ENCODE results near the gene SMO. TPM values are rescaled to one million over a fixed set of nuclear protein-coding genes. Genes with fewer than 3 reads are reported as not detected.
A peak's percentile ranks its signal among the peaks of the same experiment; 100 is the strongest.

The SMO gene
- polyA plus RNA-seq, 3 donors: 0.07 TPM; not detected in 2

DNA sequence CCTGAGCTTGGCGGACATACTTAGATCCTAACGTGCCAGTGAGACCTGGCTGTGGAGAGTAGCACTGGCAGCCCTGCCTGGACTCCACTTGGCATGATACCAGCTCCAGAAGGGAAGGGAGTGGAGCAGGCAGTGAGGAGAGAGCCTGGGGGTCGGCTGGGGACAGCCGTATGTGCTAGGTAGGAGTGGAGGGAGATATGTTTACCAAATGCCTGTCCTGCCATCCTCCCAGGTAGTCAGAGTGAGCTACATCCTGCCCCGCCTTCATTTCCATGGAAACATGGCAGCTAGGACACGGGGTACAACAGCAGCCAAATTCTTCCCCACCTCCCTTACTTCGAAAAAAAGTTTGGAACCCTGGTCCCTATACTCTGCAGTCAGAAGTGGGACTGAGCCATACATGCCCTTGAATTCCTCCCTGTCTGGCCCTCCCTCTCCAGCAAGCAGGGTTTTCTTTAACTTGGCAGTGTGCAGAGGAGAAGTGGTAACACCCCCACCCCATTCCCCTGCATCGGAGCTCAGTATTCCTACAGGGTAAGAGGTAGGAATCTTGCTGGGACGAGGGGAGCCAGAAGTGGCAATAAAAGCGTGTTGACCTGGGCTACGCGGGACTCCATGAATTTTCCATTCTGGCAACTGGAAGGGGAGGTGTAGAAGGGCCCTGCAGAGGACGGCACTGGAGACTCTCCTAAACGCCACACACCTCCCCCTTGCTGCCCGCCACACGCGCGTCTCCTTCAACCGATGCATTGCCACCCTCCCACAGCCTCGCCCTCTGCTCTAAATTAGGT lies 20.0 kb upstream of the SMO start:
- TF ChIP-seq, protein P1, sequence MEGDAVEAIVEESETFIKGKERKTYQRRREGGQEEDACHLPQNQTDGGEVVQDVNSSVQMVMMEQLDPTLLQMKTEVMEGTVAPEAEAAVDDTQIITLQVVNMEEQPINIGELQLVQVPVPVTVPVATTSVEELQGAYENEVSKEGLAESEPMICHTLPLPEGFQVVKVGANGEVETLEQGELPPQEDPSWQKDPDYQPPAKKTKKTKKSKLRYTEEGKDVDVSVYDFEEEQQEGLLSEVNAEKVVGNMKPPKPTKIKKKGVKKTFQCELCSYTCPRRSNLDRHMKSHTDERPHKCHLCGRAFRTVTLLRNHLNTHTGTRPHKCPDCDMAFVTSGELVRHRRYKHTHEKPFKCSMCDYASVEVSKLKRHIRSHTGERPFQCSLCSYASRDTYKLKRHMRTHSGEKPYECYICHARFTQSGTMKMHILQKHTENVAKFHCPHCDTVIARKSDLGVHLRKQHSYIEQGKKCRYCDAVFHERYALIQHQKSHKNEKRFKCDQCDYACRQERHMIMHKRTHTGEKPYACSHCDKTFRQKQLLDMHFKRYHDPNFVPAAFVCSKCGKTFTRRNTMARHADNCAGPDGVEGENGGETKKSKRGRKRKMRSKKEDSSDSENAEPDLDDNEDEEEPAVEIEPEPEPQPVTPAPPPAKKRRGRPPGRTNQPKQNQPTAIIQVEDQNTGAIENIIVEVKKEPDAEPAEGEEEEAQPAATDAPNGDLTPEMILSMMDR (IDR thresholded peaks at IDR 0.05): no peak
- 83% methylated on average over 5 of the region's 20 CpGs for WGBS (ENCODE audit: insufficient coverage)
- peaks cover 14 to 18% of the 10 kb centered on the region in 2 donors for H3K4me1 ChIP-seq (ENCODE audit: control insufficient read depth in 1 of 2, insufficient read depth in 2 of 2, low read length in 2 of 2)
- peaks cover 0 to 2% (median 0%) of the 10 kb centered on the region in 7 donors for H3K9me3 Mint-ChIP-seq
- H3K27ac Mint-ChIP-seq: peak overlapping the region in 1 of 7 donors; percentile 46
- peak overlapping the region; percentile 89 for H3K4me2 ChIP-seq (replicated peaks; ENCODE audit: extremely low read depth, low read length, poor library complexity, severe bottlenecking)
- H2AFZ ChIP-seq (ENCODE audit: insufficient read depth, low read depth, low read length, poor library complexity, severe bottlenecking): peak overlapping the region; percentile 92
- H3K9me3 ChIP-seq (replicated peaks in 1 of 2; ENCODE audit: control insufficient read depth in 1 of 2, insufficient read depth in 1 of 2, low read length in 2 of 2): no peaks in the 10 kb centered on the region
- no peaks in the 10 kb centered on the region for H3K79me2 ChIP-seq (ENCODE audit: insufficient read depth, low read length)
- intact Hi-C loops (cut with micrococcal nuclease): loop anchor here in 1 of 2 donors (5.0 kb wide), 1 partner anchor 39 kb away; no protein-coding TSS in a partner anchor
- peaks cover 22% of the 10 kb centered on the region for H3K4me1 Mint-ChIP-seq
- no peaks in the 10 kb centered on the region for H3K36me3 ChIP-seq (replicated peaks in 1 of 2; ENCODE audit: control insufficient read depth in 1 of 2, insufficient read depth in 2 of 2, low read length in 2 of 2)
- H3K36me3 Mint-ChIP-seq: peaks cover 11 to 13% of the 10 kb centered on the region in 2 donors
- H3K27me3 Mint-ChIP-seq (ENCODE audit: low read depth in 3 of 3): peaks cover 2 to 4% (median 4%) of the 10 kb centered on the region in 3 donors
- peak overlapping the region in 1 of 3 experiments; percentile 84 for H3K4me3 ChIP-seq (replicated peaks in 1 of 3; ENCODE audit: low read depth in 2 of 3, low read length in 3 of 3)
- no peaks in the 10 kb centered on the region for H3K27me3 ChIP-seq (ENCODE audit: control insufficient read depth in 2 of 2, insufficient read depth in 2 of 2, low read length in 2 of 2)
- DNase-seq: no peak
- H3K4me3 Mint-ChIP-seq: peak overlapping the region; percentile 64 to 93
- H3K9ac ChIP-seq (ENCODE audit: insufficient read depth, low read length, poor library complexity, severe bottlenecking): no peak overlapping the region
- no peaks in the 10 kb centered on the region for H4K20me1 ChIP-seq (ENCODE audit: insufficient read depth, low read length)
- H3K27ac ChIP-seq (ENCODE audit: low read depth in 1 of 2, low read length in 2 of 2): no peak overlapping the region

DNA sequence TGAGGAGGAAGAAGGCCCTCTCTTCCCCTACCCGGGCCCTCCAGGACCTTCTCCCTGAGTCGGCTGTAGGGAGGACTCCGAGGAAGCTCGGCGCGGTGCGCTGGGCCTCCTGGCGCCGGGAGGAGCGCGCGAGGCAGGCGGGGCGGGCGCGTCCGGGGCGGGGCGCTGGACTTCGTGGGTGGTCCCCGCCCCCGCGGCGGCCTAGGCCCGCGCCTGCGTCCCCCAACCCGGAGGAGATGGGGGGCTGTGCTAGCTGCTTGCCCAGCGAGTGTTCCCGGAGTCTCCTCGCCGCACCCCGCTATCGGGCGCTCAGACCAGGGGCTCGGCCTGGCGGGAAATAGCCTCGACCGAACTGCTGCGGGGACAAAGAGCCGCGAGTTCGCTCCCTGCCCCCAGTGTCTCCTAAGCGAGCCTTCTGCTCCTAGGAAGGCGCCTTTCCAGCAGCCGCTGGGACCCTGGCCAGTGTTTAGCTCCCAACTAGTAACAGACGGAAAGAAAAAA lies 19.2 kb upstream of the SMO start:
- Mint-ChIP-seq H3K27me3 (ENCODE audit: low read depth in 3 of 3) (peaks cover 2 to 4% (median 4%) of the 10 kb centered on the region in 3 donors), H3K36me3 (peaks cover 11 to 13% of the 10 kb centered on the region in 2 donors), H3K4me3 (peak overlapping the region; percentile 85 to 93), H3K4me1 (peaks cover 19% of the 10 kb centered on the region), H3K27ac (peak overlapping the region in 5 of 7 donors; percentile 50 to 79 (median 59)), H3K9me3 (peaks cover 0 to 2% (median 1%) of the 10 kb centered on the region in 7 donors)
- peak overlapping the region; percentile 71 for H3K9ac ChIP-seq (ENCODE audit: insufficient read depth, low read length, poor library complexity, severe bottlenecking)
- no peaks in the 10 kb centered on the region for H4K20me1 ChIP-seq (ENCODE audit: insufficient read depth, low read length)
- peak overlapping the region; percentile 57 to 84 (median 67) for H3K4me3 ChIP-seq (replicated peaks in 1 of 3; ENCODE audit: low read depth in 2 of 3, low read length in 3 of 3)
- TF ChIP-seq, protein P1 (IDR thresholded peaks at IDR 0.05): no peak
- H3K4me2 ChIP-seq (replicated peaks; ENCODE audit: extremely low read depth, low read length, poor library complexity, severe bottlenecking): peak overlapping the region; percentile 89
- no peaks in the 10 kb centered on the region for H3K27me3 ChIP-seq (ENCODE audit: control insufficient read depth in 2 of 2, insufficient read depth in 2 of 2, low read length in 2 of 2)
- DNase-seq: no peak
- intact Hi-C loops (cut with micrococcal nuclease): loop anchor here in 1 of 2 donors (5.0 kb wide), 1 partner anchor 38 kb away; no protein-coding TSS in a partner anchor
- WGBS (ENCODE audit: insufficient coverage): under 1% methylated on average over 42 of the region's 47 CpGs
- no peaks in the 10 kb centered on the region for H3K36me3 ChIP-seq (replicated peaks in 1 of 2; ENCODE audit: control insufficient read depth in 1 of 2, insufficient read depth in 2 of 2, low read length in 2 of 2)
- H3K79me2 ChIP-seq (ENCODE audit: insufficient read depth, low read length): no peaks in the 10 kb centered on the region
- H3K4me1 ChIP-seq (ENCODE audit: control insufficient read depth in 1 of 2, insufficient read depth in 2 of 2, low read length in 2 of 2): peaks cover 14 to 19% of the 10 kb centered on the region in 2 donors
- H3K27ac ChIP-seq (ENCODE audit: low read depth in 1 of 2, low read length in 2 of 2): peak overlapping the region in 1 of 2 donors; percentile 1
- H3K9me3 ChIP-seq (replicated peaks in 1 of 2; ENCODE audit: control insufficient read depth in 1 of 2, insufficient read depth in 1 of 2, low read length in 2 of 2): no peaks in the 10 kb centered on the region
- H2AFZ ChIP-seq (ENCODE audit: insufficient read depth, low read depth, low read length, poor library complexity, severe bottlenecking): peak overlapping the region; percentile 92
